ENCODE data around the gene INPP4B.

The INPP4B gene

DNA sequence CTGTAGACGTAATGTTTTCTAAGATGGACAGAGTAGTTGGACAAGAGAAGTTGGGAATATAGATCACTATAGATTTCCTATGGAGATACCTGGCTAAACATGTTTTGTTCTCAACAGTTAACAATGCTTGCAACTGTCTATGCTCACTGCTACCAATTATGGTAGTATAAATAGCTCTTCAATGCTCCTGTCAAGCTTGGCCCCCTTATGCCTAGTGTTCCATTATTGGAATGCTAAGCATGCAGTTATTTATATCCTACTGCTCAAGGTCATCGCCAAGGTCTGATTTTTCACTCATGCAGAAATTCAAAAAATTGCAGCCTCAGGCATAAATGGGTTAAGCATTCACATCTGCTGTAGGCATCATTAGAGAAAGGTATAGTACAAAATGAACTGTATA lies 690.8 kb downstream of the INPP4B start:
- Histone ChIP-seq H3K27me3 (ENCODE audit: insufficient read depth, low read length) (no peaks in the 10 kb centered on the region), H3K36me3 (ENCODE audit: insufficient read depth, low read length) (no peaks in the 10 kb centered on the region), H3F3A (ENCODE audit: insufficient read depth, low read length) (no peaks in the 10 kb centered on the region), H3K9me2 (ENCODE audit: low read depth, low read length) (no peaks in the 10 kb centered on the region), H3K27ac (ENCODE audit: low read depth, low read length, poor library complexity, severe bottlenecking) (no peak overlapping the region), H3K4me3 (ENCODE audit: low read depth, low read length, poor library complexity, severe bottlenecking) (no peak overlapping the region), H4K20me1 (ENCODE audit: insufficient read depth, low read length) (no peaks in the 10 kb centered on the region), H3K79me2 (ENCODE audit: insufficient read depth, low read length) (no peaks in the 10 kb centered on the region), H3K4me1 (ENCODE audit: insufficient read depth, low read length, severe bottlenecking) (no peaks in the 10 kb centered on the region), H3K9ac (ENCODE audit: low read length) (no peak overlapping the region), H2AFZ (ENCODE audit: low read length) (no peak overlapping the region), H3K9me3 (ENCODE audit: low read length) (no peaks in the 10 kb centered on the region), H3K4me2 (ENCODE audit: low read length) (no peak overlapping the region)
- TF ChIP-seq, protein P1, sequence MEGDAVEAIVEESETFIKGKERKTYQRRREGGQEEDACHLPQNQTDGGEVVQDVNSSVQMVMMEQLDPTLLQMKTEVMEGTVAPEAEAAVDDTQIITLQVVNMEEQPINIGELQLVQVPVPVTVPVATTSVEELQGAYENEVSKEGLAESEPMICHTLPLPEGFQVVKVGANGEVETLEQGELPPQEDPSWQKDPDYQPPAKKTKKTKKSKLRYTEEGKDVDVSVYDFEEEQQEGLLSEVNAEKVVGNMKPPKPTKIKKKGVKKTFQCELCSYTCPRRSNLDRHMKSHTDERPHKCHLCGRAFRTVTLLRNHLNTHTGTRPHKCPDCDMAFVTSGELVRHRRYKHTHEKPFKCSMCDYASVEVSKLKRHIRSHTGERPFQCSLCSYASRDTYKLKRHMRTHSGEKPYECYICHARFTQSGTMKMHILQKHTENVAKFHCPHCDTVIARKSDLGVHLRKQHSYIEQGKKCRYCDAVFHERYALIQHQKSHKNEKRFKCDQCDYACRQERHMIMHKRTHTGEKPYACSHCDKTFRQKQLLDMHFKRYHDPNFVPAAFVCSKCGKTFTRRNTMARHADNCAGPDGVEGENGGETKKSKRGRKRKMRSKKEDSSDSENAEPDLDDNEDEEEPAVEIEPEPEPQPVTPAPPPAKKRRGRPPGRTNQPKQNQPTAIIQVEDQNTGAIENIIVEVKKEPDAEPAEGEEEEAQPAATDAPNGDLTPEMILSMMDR (IDR thresholded peaks at IDR 0.05; ENCODE audit: low read length), result no peak

DNA sequence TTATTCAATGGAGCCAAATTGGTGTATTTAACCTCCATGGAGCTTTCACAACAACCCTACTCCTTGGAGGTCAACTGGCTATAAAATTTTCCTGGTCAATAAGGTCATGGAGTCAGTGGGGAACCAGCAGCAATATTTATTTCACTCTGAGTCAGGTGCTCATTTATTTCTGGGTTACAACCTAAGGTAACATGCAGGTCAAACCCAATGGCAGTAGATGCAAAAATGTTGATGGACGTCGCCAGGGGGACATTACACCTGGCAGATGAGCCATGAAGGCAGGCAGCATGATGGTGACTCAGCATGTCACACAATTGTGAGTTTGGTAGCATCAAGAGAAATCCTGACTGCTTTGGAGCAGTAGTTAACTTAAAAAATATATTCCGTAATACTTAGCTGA lies 695.6 kb downstream of the INPP4B start:
- no peak overlapping the region for H3K9ac ChIP-seq (ENCODE audit: low read length)
- TF ChIP-seq, protein P1 (IDR thresholded peaks at IDR 0.05; ENCODE audit: low read length), result no peak
- no peak for TF ChIP-seq EZH2 (IDR thresholded peaks at IDR 0.05; ENCODE audit: borderline replicate concordance, low read length)
- H3K4me1 ChIP-seq (ENCODE audit: insufficient read depth, low read length, severe bottlenecking), result no peaks in the 10 kb centered on the region
- H3K27ac ChIP-seq (ENCODE audit: low read depth, low read length, poor library complexity, severe bottlenecking), result no peak overlapping the region
- no peak overlapping the region for H3K4me3 ChIP-seq (ENCODE audit: low read depth, low read length, poor library complexity, severe bottlenecking)
- H3K79me2 ChIP-seq (ENCODE audit: insufficient read depth, low read length), result no peaks in the 10 kb centered on the region
- H3K36me3 ChIP-seq (ENCODE audit: insufficient read depth, low read length), result no peaks in the 10 kb centered on the region
- no peaks in the 10 kb centered on the region for H3K9me2 ChIP-seq (ENCODE audit: low read depth, low read length)
- no peak overlapping the region for H2AFZ ChIP-seq (ENCODE audit: low read length)
- no peak overlapping the region for H3K4me2 ChIP-seq (ENCODE audit: low read length)
- H4K20me1 ChIP-seq (ENCODE audit: insufficient read depth, low read length), result no peaks in the 10 kb centered on the region
- H3F3A ChIP-seq (ENCODE audit: insufficient read depth, low read length), result no peaks in the 10 kb centered on the region
- H3K9me3 ChIP-seq (ENCODE audit: low read length), result no peaks in the 10 kb centered on the region
- no peaks in the 10 kb centered on the region for H3K27me3 ChIP-seq (ENCODE audit: insufficient read depth, low read length)

- H3K9ac ChIP-seq (ENCODE audit: low read length), result no peak overlapping the region
- H2AFZ ChIP-seq (ENCODE audit: low read length), result no peak overlapping the region
- H3K4me1 ChIP-seq (ENCODE audit: insufficient read depth, low read length, severe bottlenecking), result no peaks in the 10 kb centered on the region
- H3K27me3 ChIP-seq (ENCODE audit: insufficient read depth, low read length), result no peaks in the 10 kb centered on the region
- H3K9me2 ChIP-seq (ENCODE audit: low read depth, low read length), result no peaks in the 10 kb centered on the region
- H3K4me2 ChIP-seq (ENCODE audit: low read length), result no peak overlapping the region
- H3K36me3 ChIP-seq (ENCODE audit: insufficient read depth, low read length), result no peaks in the 10 kb centered on the region
- H3K79me2 ChIP-seq (ENCODE audit: insufficient read depth, low read length), result no peaks in the 10 kb centered on the region
- H3K4me3 ChIP-seq (ENCODE audit: low read depth, low read length, poor library complexity, severe bottlenecking), result no peak overlapping the region
- no peaks in the 10 kb centered on the region for H3K9me3 ChIP-seq (ENCODE audit: low read length)
- no peaks in the 10 kb centered on the region for H3F3A ChIP-seq (ENCODE audit: insufficient read depth, low read length)
- TF ChIP-seq, protein P1 (IDR thresholded peaks at IDR 0.05; ENCODE audit: low read length), result no peak
- H4K20me1 ChIP-seq (ENCODE audit: insufficient read depth, low read length), result no peaks in the 10 kb centered on the region
- no peak overlapping the region for H3K27ac ChIP-seq (ENCODE audit: low read depth, low read length, poor library complexity, severe bottlenecking)
Measured at GRCh38 chr4:142144813-142145212, 701.3 kb downstream of the INPP4B start.
